HEK293 (cell line): Measurements from ENCODE around the gene ASCL4.

ENCODE experiments used
- CTCF ChIA-PET: fragments of 350-600 bp; formaldehyde crosslinking; extraction: SDS; loops from one replicate; lab custom pipeline; 2021; ENCODE audit warnings: antibody characterized with exemption; lab: Yijun Ruan, JAX
- POLR2A ChIA-PET: fragments of 300-600 bp; formaldehyde crosslinking; extraction: SDS; loops from one replicate; lab custom pipeline; 2020; ENCODE audit warnings: antibody characterized with exemption, inconsistent platforms; lab: Yijun Ruan, JAX
- H3K27ac ChIP-seq: fragments of 200-500 bp; sonication (Bioruptor generic); 2 replicates; pipeline ENCODE4 v1.5.1; 2014; ENCODE audit warnings: low read depth, low read length, control low read depth, inconsistent platforms; ENCODE audit errors: extremely low read depth
- H3K36me3 ChIP-seq, 2 experiments: fragments of 200-500 bp in 1 of 2; sonication (Bioruptor generic) in 1 of 2; 1 replicate in 1 of 2; 2 replicates in 1 of 2; pipeline ENCODE4 v1.5.1; 2014 to 2017; ENCODE audit warnings: inconsistent platforms in 2 of 2, low read length in 2 of 2; ENCODE audit not compliant: control insufficient read depth in 2 of 2, insufficient read depth in 1 of 2
- H3K4me1 ChIP-seq: fragments of 200-500 bp; sonication (Bioruptor generic); 2 replicates; pipeline ENCODE4 v1.5.1; 2014; ENCODE audit warnings: mild to moderate bottlenecking, low read length, inconsistent platforms; ENCODE audit not compliant: control insufficient read depth, insufficient read depth
- H3K4me3 ChIP-seq: 2 replicates; pipeline ENCODE4 v1.5.1; 2011; ENCODE audit warnings: low read depth, mild to moderate bottlenecking, control low read depth, low read length, moderate library complexity
- H3K9me3 ChIP-seq: fragments of 200-500 bp; sonication (Bioruptor generic); 2 replicates; pipeline ENCODE4 v1.5.1; 2014; ENCODE audit warnings: low read depth, low read length, inconsistent platforms; ENCODE audit not compliant: control insufficient read depth, insufficient read depth
- FEZF1 ChIP-seq: fragments of 450-650 bp; formaldehyde crosslinking; IDR thresholded peaks from 2 replicates; pipeline ENCODE4 v1.5.1; 2016; ENCODE audit warnings: missing biosample characterization, missing genetic modification characterization
- HOXC10 ChIP-seq: sonication (generic); formaldehyde crosslinking; IDR thresholded peaks from 2 replicates; pipeline ENCODE4 v1.8.1; 2023; ENCODE audit warnings: mild to moderate bottlenecking, missing genetic modification reagents
- MYNN ChIP-seq: fragments of 450-650 bp; formaldehyde crosslinking; IDR thresholded peaks from 2 replicates; pipeline ENCODE4 v1.5.1; 2016; ENCODE audit warnings: missing biosample characterization, missing genetic modification characterization, borderline replicate concordance
- PRDM2 ChIP-seq: fragments of 450-650 bp; formaldehyde crosslinking; IDR thresholded peaks from 2 replicates; pipeline ENCODE4 v1.5.1; 2016; ENCODE audit warnings: missing biosample characterization, missing genetic modification characterization, borderline replicate concordance
- ZFHX2 ChIP-seq: fragments of 450-650 bp; formaldehyde crosslinking; conservative IDR thresholded peaks from 2 replicates; pipeline ENCODE4 v1.5.1; 2016; ENCODE audit warnings: missing biosample characterization, missing genetic modification characterization
- ZNF146 ChIP-seq: fragments of 450-650 bp; formaldehyde crosslinking; IDR thresholded peaks from 2 replicates; pipeline ENCODE4 v1.5.1; 2016; ENCODE audit warnings: missing biosample characterization, missing genetic modification characterization
- ZNF184 ChIP-seq: fragments of 450-650 bp; IDR thresholded peaks from 2 replicates; pipeline ENCODE4 v1.5.1; 2018; ENCODE audit warnings: missing biosample characterization, mild to moderate bottlenecking, missing genetic modification characterization
- ZNF211 ChIP-seq: fragments of 450-650 bp; formaldehyde crosslinking; IDR thresholded peaks from 2 replicates; pipeline ENCODE4 v1.5.1; 2016; ENCODE audit warnings: low read depth, missing biosample characterization, missing genetic modification characterization
- ZNF221 ChIP-seq: fragments of 450-650 bp; formaldehyde crosslinking; IDR thresholded peaks from 2 replicates; pipeline ENCODE4 v1.5.1; 2017; ENCODE audit warnings: missing biosample characterization, missing genetic modification characterization, borderline replicate concordance
- ZNF239 ChIP-seq: fragments of 450-650 bp; formaldehyde crosslinking; IDR thresholded peaks from 2 replicates; pipeline ENCODE4 v1.5.1; 2016; ENCODE audit warnings: missing biosample characterization, missing genetic modification characterization
- ZNF335 ChIP-seq: fragments of 450-650 bp; formaldehyde crosslinking; conservative IDR thresholded peaks from 2 replicates; pipeline ENCODE4 v1.5.1; 2016; ENCODE audit warnings: missing biosample characterization, missing genetic modification characterization
- ZNF48 ChIP-seq: fragments of 450-650 bp; formaldehyde crosslinking; IDR thresholded peaks from 2 replicates; pipeline ENCODE4 v1.5.1; 2016; ENCODE audit warnings: missing biosample characterization, missing genetic modification characterization
- ZNF660 ChIP-seq: fragments of 450-650 bp; IDR thresholded peaks from 2 replicates; pipeline ENCODE4 v1.5.1; 2018; ENCODE audit warnings: missing biosample characterization, mild to moderate bottlenecking, missing genetic modification characterization
- ZNF777 ChIP-seq: fragments of 450-650 bp; formaldehyde crosslinking; IDR thresholded peaks from 2 replicates; pipeline ENCODE4 v1.5.1; 2017; ENCODE audit warnings: missing biosample characterization, missing genetic modification characterization, borderline replicate concordance
- TF ChIP-seq, protein P1 (sequence below): fragments of 450-650 bp; formaldehyde crosslinking; IDR thresholded peaks from 2 replicates; pipeline ENCODE4 v1.5.1; 2016; ENCODE audit warnings: missing biosample characterization, missing genetic modification characterization
- TF ChIP-seq, protein P2 (sequence below): fragments of 450-650 bp; formaldehyde crosslinking; IDR thresholded peaks from 2 replicates; pipeline ENCODE4 v1.5.1; 2016; ENCODE audit warnings: missing biosample characterization, missing genetic modification characterization

The ASCL4 gene

GRCh38 chr12:107779077-107779831, 4.8 kb downstream of the ASCL4 start:
- ChIA-PET POLR2A (no interaction called here), CTCF (interaction anchor here (0.6 kb wide), 1 partner anchor 30 kb away, joined by 3 read pairs; no protein-coding TSS in a partner anchor)
- Histone ChIP-seq H3K9me3 (no peaks in the 10 kb centered on the region), H3K36me3 (no peaks in the 10 kb centered on the region), H3K27ac (no peak overlapping the region), H3K4me3 (no peak overlapping the region), H3K4me1 (no peaks in the 10 kb centered on the region)
- TF ChIP-seq ZNF660 (tag by site-specific recombination) (no peak), MYNN (tag by site-specific recombination) (no peak), ZNF211 (tag by site-specific recombination) (no peak), ZNF48 (no peak), ZNF239 (no peak), ZNF335 (no peak), ZFHX2 (no peak), ZNF777 (no peak), HOXC10 (CRISPR knock-in tag) (no peak), ZNF221 (no peak), ZNF146 (tag by site-specific recombination) (no peak), PRDM2 (tag by site-specific recombination) (no peak), FEZF1 (no peak), ZNF184 (tag by site-specific recombination) (no peak)
- TF ChIP-seq, protein P1, sequence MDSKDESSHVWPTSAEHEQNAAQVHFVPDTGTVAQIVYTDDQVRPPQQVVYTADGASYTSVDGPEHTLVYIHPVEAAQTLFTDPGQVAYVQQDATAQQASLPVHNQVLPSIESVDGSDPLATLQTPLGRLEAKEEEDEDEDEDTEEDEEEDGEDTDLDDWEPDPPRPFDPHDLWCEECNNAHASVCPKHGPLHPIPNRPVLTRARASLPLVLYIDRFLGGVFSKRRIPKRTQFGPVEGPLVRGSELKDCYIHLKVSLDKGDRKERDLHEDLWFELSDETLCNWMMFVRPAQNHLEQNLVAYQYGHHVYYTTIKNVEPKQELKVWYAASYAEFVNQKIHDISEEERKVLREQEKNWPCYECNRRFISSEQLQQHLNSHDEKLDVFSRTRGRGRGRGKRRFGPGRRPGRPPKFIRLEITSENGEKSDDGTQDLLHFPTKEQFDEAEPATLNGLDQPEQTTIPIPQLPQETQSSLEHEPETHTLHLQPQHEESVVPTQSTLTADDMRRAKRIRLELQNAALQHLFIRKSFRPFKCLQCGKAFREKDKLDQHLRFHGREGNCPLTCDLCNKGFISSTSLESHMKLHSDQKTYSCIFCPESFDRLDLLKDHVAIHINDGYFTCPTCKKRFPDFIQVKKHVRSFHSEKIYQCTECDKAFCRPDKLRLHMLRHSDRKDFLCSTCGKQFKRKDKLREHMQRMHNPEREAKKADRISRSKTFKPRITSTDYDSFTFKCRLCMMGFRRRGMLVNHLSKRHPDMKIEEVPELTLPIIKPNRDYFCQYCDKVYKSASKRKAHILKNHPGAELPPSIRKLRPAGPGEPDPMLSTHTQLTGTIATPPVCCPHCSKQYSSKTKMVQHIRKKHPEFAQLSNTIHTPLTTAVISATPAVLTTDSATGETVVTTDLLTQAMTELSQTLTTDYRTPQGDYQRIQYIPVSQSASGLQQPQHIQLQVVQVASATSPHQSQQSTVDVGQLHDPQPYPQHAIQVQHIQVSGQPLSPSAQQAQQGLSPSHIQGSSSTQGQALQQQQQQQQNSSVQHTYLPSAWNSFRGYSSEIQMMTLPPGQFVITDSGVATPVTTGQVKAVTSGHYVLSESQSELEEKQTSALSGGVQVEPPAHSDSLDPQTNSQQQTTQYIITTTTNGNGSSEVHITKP = no peak
- TF ChIP-seq, protein P2, sequence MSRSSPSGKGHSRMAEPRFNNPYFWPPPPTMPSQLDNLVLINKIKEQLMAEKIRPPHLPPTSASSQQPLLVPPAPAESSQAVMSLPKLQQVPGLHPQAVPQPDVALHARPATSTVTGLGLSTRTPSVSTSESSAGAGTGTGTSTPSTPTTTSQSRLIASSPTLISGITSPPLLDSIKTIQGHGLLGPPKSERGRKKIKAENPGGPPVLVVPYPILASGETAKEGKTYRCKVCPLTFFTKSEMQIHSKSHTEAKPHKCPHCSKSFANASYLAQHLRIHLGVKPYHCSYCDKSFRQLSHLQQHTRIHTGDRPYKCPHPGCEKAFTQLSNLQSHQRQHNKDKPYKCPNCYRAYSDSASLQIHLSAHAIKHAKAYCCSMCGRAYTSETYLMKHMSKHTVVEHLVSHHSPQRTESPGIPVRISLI (tag by site-specific recombination) = no peak
